ENCODE measurements around the gene ADAMTSL1. TPM values are rescaled to one million over a fixed set of nuclear protein-coding genes. Genes with fewer than 3 reads are reported as not detected.
"Not testable (repeated sequence)": the region's sequence is repeated elsewhere in the genome, so short reads cannot be mapped to it uniquely, and the experiment has no call there.

ADAMTSL1 gene
- total RNA-seq, 2 donors from 2014 or later, result 13.5 to 18.9 TPM

- intact Hi-C loops (cut with DNase I, micrococcal nuclease), result no loop called here
- peak; percentile 8 for ATAC-seq
These were observed 376.1 kb downstream of the ADAMTSL1 start for GRCh38 chr9:18849890-18850677.

GRCh38 chr9:18851069-18851795 lies 377.3 kb downstream of the ADAMTSL1 start:
- peak; percentile 10 to 49 for DNase-seq
- intact Hi-C loops (cut with DNase I, micrococcal nuclease), result no loop called here

More at GRCh38 chr9:18849890-18850677, 376.1 kb downstream of the ADAMTSL1 start:
- no peak for DNase-seq

GRCh38 chr9:18855656-18856055 lies 381.7 kb downstream of the ADAMTSL1 start:
- intact Hi-C loops (cut with DNase I, micrococcal nuclease), result no loop called here
- ATAC-seq, result no peak
- DNase-seq, result no peak

More at GRCh38 chr9:18851069-18851795, 377.3 kb downstream of the ADAMTSL1 start:
- peak; percentile 77 for ATAC-seq

GRCh38 chr9:18857334-18857733 lies 383.4 kb downstream of the ADAMTSL1 start:
- ATAC-seq (no peak), DNase-seq (no peak)
- intact Hi-C loops (cut with DNase I, micrococcal nuclease), result no loop called here

- DNase-seq, result no peak
- no peak for ATAC-seq
- intact Hi-C loops (cut with DNase I, micrococcal nuclease), result no loop called here
These were observed 383.8 kb downstream of the ADAMTSL1 start for GRCh38 chr9:18857769-18858168.

GRCh38 chr9:18861609-18862544 lies 387.9 kb downstream of the ADAMTSL1 start:
- intact Hi-C loops (cut with DNase I, micrococcal nuclease), result no loop called here
- peak in 1 of 2 donors; percentile 12 for DNase-seq
- no peak for ATAC-seq

GRCh38 chr9:18863791-18864190 lies 389.8 kb downstream of the ADAMTSL1 start:
- ATAC-seq (no peak), DNase-seq (no peak)
- intact Hi-C loops (cut with DNase I, micrococcal nuclease), result no loop called here

- intact Hi-C loops (cut with DNase I, micrococcal nuclease), result no loop called here
- ATAC-seq, result no peak
These were observed 390.6 kb downstream of the ADAMTSL1 start for GRCh38 chr9:18864516-18864915.

GRCh38 chr9:18865542-18865941 lies 391.6 kb downstream of the ADAMTSL1 start:
- intact Hi-C loops (cut with DNase I, micrococcal nuclease), result no loop called here
- ATAC-seq (no peak), DNase-seq (no peak)

More at GRCh38 chr9:18864516-18864915, 390.6 kb downstream of the ADAMTSL1 start:
- DNase-seq, result no peak

- no peak for ATAC-seq
- DNase-seq, result no peak
- intact Hi-C loops (cut with DNase I, micrococcal nuclease), result no loop called here
These were observed 392.3 kb downstream of the ADAMTSL1 start for GRCh38 chr9:18866121-18866831.

GRCh38 chr9:18869725-18870124 lies 395.8 kb downstream of the ADAMTSL1 start:
- DNase-seq (no peak), ATAC-seq (no peak)
- intact Hi-C loops (cut with DNase I, micrococcal nuclease), result no loop called here

GRCh38 chr9:18874069-18874468 lies 400.1 kb downstream of the ADAMTSL1 start:
- DNase-seq (no peak), ATAC-seq (no peak)
- intact Hi-C loops (cut with DNase I, micrococcal nuclease), result no loop called here

- intact Hi-C loops (cut with DNase I, micrococcal nuclease); ATAC-seq; DNase-seq: not testable (repeated sequence)
These were observed 401.0 kb downstream of the ADAMTSL1 start for GRCh38 chr9:18874990-18875389.

GRCh38 chr9:18877984-18878383 lies 404.0 kb downstream of the ADAMTSL1 start:
- no peak for DNase-seq
- intact Hi-C loops (cut with DNase I, micrococcal nuclease), result no loop called here
- no peak for ATAC-seq

- intact Hi-C loops (cut with DNase I, micrococcal nuclease), result no loop called here
- DNase-seq (no peak), ATAC-seq (no peak)
These were observed 407.8 kb downstream of the ADAMTSL1 start for GRCh38 chr9:18881758-18882157.

GRCh38 chr9:18887546-18887945 lies 413.6 kb downstream of the ADAMTSL1 start:
- intact Hi-C loops (cut with DNase I, micrococcal nuclease), result no loop called here
- DNase-seq (no peak), ATAC-seq (peak; percentile 88)

- DNase-seq (peak in 1 of 2 donors; percentile 11), ATAC-seq (peak; percentile 73)
- intact Hi-C loops (cut with DNase I, micrococcal nuclease), result no loop called here
These were observed 414.3 kb downstream of the ADAMTSL1 start for GRCh38 chr9:18888290-18888689.

- DNase-seq (no peak), ATAC-seq (no peak)
- intact Hi-C loops (cut with DNase I, micrococcal nuclease), result no loop called here
These were observed 415.6 kb downstream of the ADAMTSL1 start for GRCh38 chr9:18889550-18889949.
